Retina (tissue), 1 donor: Measurements from ENCODE around the gene PLIN3.
A peak's percentile ranks its signal among the peaks of the same experiment; 100 is the strongest.
"Not testable (repeated sequence)": the region's sequence is repeated elsewhere in the genome, so short reads cannot be mapped to it uniquely, and the experiment has no call there.

Source experiments
- DNase-seq: peaks from one replicate; pipeline ENCODE4 v3.0.0-alpha.2; 2016

PLIN3 gene

DNA sequence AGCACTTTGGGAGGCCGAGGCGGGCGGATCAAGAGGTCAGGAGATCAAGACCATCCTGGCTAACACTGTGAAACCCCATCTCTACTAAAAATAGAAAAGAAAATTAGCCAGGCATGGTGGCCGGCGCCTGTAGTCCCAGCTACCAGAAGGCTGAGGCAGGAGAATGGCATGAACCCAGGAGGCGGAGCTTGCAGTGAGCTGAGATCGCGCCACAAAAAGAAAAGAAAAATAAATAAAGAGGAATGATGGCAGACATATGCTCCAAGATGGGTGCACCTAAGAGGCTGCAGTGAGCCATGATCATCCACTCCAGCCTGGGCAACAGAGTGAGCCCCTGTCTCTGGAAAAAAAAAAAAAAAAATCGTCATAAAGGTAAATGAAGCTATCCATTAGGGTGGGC lies 21.5 kb downstream of the PLIN3 start:
- not testable (repeated sequence) for DNase-seq

DNA sequence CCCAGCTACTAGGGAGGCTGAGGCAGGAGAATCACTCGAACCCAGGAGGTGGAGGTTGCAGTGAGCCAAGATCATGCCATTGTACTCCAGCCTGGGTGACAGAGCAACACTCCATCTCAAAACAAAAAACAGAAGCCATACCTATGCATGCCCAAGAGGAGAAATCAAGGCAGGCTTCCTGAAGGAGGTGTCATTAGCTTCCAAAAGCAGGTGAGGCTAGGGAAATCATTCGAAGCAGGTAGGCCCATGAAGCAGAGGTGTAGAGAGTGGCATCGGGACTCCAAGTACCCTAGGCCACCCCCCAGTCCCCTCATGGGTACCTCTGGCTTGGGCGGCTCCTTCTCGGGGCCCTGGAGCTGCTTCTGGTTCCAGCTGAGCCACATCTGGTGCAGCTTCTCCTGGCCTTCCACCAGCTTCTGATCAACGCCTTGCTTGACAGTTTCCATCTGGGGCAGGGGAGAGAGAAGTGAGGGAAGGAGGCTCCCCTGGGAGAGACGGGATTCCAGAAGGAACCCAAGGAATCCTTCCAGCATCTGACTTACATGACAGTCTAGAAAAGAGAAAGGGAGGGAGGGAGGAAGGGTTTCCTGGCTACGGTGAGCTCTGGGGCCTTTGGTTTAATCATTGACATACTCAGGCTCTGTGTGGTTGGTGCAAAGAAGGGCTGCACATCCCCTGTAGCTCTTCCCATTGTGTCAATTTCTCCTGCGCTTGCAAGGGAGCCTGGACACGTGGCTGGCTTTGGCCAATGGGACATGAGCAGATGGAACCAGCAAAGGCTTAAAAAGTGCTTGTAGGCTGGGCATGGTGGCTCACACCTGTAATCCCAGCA lies 22.9 kb downstream of the PLIN3 start:
- no peak for DNase-seq

DNA sequence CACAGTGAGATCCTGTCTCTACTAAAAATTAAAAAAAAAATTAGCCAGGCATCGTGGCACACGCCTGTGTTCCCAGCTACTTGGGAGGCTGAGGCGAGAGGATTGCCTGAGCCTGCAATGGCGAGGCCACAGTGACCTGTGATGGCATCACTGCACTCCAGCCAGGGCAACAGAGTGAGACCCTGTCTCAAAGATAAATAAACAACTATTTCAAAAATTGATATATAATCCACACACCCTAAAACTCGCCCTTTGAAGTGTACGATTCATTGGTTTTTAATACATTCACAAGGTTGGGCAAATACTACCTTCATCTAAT lies 23.9 kb downstream of the PLIN3 start:
- no peak for DNase-seq

DNA sequence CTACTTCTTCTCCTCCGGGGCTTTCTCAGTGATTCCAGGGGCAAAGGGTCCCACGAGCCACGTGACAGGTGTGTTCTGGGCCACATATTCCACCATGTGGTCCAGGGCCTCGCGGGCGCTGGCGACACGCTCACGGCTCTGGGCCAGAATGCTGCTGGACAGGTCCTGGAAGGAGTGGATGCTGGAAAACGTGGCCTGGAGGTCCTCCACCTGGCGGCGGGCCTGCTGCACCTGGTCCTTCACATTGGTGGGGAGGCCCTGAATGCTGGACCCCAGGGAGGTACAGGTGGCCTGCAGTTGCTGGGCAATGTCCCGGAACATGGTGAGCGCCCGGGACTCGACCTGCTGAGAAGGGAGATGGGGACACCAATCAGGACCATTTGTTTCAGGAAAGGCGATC lies 28.3 kb downstream of the PLIN3 start:
- no peak for DNase-seq

DNA sequence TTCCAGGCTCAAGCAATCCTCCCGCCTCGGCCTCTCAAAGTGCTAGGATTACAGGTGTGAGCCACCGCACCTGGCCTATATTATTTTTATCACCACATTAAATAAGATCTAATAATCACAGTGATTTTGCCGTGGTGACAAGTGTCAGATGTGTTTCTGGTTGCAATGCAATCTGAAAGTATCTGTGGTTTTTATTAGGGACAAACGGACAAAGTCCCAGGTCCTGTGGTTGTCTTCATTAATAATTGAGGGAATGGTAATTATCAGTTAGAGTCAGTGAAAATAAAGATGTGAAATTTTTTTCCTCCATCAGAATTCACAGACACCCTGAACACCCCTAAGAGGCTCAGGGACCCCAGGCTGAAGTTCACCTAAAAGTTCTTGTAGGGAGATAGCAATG lies 34.7 kb downstream of the PLIN3 start:
- no peak for DNase-seq

DNA sequence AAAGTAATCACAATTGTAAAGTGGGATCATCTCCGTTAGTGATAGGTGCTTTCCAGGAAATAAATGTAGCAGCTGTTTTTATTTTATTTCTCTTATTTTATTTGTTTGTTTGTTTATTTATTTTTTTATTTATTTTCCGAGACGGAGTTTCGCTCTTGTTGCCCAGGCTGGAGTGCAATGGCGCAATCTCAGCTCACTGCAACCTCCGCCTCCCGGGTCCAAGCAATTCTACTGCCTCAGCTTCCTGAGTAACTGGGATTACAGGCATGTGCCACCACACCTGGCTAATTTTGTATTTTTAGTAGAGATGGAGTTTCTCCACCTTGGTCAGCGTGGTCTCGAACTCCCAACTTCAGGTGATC lies 35.5 kb downstream of the PLIN3 start:
- not testable (repeated sequence) for DNase-seq

DNA sequence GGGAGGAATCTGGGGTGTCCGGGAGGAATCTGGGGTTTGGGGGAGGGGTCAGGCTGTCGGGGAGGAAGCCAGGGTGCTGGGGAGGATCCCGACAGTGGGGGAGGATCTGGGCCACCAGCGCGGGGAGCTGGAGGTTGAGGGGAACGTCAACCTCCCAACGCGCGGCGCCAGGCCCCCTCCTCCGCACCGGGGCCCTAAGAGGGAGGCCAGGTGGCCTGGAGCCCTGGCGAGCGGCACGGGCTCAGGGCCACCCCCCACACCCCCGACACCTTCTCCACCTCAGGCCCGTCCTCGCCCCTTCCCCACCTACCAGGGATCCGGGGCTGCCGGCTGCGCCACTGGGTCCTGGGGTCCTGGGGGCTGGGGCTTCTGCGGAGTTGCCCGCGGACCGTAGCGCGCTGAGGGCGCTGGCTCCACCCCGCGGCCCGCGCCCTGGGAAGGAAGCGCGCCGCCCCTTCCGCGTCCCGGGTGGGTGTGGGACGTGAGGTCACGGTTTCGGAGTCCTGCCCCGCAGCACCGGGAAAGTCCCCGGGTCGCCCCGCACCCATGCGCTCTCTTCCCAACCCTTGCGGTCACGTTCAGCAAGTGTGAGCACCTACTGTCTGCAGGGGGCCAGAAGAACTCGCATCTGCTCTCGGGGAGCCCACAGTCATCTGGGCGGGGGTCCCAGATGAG lies 36.0 kb downstream of the PLIN3 start, which contains the start of gene TICAM1:
Gene TICAM1, minus strand, starts transcription at position 409 of the 675 bp plus-strand sequence. CDS start 13,335 bp downstream, outside the sequence.
- DNase-seq, result peak; percentile 62

DNA sequence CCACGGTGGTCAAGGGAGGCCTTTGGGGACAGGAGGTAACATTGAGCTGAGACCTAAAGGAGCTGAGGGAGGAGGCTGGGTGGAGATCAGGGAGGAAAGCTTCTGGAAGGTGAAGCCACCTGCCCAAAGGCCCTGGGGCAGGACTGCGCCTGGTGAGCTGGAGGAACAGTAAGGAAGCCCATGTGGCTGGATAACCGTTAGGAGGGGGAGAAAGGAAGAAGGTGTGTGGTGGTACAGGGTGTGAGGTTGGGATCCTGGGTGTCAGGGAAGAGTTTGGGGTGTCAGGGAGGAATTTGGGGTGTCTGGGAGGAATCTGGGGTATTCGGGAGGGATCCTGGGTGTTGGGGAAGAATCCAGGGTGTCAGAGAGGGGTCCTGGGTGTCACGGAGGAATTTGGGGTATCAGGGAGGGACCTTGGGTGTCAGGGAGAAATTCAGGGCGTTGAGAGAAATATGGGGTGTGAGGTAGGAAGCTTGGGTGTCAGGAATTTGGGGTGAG lies 36.6 kb downstream of the PLIN3 start:
- no peak for DNase-seq

DNA sequence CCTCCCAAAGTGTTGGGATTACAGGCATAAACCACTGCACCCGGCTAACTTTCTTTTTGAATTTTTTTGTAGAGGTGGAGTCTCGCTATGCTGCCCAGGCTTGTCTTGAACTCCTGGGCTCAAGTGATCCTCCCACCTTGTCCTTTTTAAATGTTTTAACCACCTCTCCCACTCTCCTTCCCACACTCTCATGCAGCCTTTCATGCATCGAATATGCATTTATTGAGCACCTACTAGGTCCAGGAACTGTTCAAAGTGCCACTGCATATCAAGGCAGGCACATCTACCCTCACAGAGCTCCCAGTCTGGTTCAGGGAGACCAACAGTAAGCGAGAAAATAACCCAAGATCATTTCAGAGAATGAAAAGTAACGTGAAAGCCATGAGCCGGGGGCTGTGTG lies 37.1 kb downstream of the PLIN3 start:
- DNase-seq, result no peak

DNA sequence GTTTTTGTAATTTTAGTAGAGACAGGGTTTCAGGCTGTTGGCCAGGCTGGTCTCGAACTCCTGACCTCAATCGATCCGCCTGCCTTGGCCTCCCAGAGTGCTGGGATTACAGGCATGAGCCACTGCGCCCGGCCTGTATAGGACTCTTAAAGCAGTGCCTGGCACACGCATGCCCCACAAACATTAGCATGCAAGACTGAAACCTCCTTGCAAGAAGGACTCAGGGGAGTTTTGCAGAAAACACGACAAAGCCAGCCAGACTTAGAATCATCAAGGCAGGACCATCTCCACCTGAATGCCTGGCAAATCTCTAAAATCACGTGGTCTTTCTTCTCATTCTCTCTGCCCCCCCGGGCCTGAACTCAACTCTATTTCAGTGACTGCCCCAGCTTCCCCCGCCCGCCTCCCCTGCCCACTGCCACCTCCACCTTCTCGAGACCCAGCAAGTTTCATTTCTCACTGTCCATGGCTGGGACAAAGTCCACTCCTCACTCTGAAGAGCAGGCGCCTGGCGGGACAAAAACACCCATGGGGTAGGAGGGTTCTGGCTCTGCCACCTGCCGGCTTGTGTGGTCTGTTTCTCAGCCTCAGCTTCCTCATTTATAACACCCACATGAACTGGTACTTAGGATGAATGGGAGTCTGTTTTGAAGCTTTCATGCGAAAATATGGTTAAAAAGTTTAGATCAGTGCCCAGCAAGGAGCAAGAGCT lies 38.3 kb downstream of the PLIN3 start:
- no peak for DNase-seq

DNA sequence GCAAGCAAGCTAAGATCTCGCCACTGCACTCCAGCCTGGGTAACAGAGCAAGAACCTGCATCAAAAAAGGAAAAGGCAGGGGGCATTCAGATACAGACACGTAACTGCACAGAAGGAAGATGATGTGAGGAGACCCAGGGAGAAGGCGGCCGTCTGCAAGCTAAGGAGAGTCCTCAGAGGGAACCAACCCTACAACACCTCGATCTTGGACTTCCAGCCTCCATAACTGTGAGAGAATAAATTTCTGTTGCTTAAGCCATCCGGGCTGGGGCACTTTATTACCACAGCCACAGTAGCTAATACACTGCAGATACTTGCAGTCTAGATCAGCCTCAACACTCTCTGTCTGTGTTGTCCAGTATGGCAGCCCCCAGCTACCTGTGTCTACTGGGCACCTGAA lies 43.9 kb downstream of the PLIN3 start:
- no peak for DNase-seq

DNA sequence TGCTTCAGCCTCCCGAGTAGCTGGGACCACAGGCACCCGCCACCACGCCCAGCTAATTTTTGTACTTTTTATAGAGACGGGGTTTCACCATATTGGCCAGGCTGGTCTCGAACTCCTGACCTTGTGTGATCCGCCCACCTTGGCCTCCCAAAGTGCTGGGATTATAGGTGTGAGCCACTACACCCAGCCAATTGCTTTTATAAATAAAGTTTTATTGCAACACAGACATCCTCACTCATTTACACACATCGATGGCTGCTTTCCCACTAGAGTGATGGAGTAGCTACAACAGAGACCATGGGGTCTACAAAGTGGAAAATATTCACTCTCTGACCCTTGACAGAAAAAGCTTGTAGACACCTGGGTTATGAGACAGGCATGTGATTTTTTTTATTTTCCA lies 45.1 kb downstream of the PLIN3 start:
- not testable (repeated sequence) for DNase-seq

DNA sequence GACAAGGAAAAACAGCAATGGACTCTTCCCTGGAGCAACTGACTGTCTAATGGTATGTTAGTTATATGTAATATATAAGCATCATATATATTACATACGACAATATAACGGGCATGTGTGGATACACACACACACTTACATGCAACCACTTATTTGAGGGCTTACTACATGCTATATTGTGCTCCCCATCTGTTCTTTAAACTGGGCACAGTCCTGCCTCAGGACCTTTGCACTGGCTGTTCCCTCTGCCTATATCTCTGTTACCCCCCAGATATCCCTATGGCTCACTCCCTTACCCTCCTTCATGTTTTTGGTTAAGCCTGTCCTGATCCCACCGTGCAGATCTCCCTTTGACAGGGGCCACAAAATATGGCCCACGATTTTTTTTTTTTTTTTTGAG lies 46.2 kb downstream of the PLIN3 start:
- no peak for DNase-seq

DNA sequence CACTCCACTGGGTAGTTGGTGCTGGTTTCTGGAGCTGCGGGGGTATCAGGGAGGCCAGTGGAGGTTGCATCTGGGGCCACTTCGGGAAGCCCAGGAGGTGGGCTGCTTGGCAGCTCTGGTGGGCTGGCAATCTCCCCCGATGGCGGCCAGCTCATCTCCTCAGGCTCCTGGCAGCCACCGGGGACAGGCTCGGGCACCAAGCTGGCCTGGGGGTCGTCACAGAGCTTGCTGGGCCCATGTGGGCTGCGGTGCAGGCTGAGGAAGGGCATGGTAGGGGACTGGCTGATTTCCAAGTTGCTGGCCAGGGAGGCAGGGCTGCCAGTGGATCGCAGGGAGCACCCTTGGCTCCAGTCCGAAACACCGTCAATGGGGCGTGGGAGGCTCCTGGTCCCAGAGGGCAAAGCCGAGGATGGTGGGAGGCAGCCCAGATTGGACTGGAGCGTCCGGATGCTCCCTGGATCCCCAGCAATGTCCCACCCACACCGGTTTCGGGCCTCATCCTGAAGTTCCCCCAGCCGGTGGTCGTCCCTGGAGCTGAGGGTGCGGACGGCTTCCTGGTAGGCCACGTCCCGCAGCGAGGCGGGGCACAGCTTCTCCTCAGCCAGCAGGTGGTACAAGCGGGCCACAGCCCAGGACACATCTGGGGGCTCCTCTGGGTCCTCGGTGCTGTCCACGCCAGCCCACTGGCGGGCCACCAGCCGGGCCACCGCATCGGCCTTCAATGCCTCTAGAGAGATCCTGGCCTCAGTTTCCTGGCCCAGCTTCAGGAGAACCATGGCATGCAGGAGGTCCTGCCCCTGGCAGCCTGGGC lies 49.8 kb downstream of the PLIN3 start:
- DNase-seq, result no peak

DNA sequence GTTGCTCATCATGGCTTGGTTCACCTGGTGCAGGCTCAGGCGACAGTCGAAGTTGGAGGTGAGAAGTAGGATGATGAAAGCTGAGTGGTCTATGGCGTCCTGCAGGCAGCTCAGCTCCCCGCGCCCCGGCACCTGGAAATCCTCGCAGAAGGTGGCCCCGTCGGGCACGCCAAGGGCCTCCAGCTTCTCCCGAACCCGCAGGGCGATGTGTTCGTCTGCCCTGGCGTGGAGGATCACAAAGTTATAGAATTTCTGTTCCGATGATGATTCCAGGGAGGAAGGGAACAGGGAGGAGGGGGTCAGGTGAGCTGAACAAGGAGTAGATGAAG lies 50.6 kb downstream of the PLIN3 start:
- no peak for DNase-seq

DNA sequence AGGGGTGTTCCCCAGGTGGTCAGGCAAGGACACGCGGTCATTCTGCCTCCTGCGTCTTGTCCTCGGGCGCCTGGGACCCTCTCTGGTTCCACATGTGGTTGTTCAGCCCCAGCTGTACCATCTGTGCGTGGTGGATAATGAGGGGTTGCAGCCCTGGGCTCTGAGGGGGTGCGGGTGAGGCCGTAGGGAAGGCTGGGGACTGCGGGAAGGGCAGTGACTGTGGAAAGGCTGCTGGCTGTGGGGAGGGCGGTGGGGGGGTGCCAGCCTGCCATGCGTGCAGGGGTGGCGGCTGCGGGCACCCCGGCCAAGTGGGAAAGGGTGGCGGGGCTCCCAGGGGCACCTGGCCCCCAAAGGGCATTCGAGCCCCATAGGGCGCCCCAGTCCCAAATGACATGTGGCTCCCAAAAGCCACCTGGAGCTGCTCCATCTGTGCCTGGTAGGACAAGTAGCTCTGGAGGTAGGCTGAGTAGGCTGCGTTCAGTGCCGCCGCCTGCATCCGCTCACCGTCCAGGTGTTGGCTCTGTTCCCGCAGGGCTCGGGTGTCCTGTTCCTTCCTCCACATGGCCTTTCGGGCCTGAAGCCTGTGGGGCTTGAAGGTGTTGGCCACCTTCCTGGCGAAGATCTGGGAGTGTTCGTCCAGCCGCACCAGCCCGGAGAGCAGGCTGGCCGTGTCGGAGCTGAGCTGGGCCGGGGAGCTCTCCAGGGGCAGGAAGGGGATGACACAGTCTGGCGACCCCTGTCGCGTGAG lies 51.1 kb downstream of the PLIN3 start:
- DNase-seq, result no peak

DNA sequence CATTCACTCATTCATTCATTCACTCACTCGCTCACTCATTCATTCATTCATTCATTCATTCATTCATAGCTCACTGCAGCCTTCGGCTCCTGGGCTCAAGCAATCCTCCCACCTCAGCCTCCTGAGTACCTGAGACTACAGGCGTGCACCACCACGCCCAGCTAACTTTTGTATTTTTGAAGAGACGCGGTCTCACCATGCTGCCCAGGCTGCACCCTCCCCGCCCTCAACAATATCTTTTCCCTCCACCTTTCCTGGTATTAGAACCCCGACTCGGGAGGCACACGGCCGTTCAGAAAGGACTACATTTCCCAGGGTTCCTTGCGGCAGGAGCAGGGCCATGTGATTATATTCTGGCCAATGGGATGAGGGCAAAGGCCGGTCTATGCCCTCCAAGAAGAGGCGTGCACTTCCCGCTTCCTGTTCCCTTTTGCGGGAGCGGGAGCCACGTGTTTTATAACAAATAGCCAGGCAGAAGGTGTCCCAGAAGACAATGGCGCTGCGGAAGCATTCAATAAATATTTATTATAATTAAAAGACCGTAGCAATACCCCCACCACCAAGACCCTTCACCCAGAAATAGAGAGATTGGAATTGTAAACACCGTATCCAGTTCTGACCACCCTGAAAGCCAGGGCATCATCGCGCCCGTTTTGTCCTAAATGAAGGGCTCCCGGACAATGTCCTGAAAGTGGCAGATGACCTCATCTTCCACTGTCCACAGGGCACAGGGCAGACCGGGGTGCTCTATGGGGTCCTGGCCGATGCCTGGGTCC lies 51.9 kb downstream of the PLIN3 start:
- DNase-seq, result peak; percentile 86

DNA sequence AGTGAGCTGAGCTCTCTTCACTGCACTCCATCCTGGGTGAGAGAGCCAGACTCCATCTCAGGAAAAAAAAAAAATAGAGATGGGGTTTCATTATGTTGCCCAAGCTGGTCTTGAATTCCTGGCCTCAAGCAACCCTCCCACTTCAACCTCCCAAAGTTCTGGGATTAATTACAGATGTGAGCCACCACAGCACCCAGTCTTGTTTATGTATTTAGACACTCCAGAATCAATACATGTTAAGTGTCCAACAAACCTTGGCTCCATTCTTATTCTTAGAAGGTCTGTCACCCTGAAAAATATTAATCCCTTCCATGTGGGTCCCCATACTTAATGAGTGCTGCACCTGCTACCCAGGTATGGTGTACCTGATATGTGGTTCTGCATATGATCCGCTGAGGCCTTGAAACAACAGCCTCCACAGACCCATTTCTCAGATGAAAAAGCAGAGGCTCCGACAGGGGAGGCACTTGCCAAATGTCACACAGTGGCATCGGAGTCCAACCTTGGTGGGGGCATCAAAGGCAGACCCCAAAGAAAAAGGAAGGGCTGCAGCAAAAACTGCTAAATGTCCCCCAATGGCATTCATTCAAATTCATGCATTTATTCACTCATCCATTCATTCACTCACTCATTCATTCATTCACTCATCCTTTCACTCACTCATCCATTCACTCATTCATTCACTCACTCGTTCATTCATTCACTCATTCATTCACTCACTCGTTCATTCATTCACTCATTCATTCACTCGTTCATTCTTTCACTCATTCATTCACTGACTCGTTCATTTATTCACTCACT lies 52.6 kb downstream of the PLIN3 start:
- DNase-seq, result no peak

DNA sequence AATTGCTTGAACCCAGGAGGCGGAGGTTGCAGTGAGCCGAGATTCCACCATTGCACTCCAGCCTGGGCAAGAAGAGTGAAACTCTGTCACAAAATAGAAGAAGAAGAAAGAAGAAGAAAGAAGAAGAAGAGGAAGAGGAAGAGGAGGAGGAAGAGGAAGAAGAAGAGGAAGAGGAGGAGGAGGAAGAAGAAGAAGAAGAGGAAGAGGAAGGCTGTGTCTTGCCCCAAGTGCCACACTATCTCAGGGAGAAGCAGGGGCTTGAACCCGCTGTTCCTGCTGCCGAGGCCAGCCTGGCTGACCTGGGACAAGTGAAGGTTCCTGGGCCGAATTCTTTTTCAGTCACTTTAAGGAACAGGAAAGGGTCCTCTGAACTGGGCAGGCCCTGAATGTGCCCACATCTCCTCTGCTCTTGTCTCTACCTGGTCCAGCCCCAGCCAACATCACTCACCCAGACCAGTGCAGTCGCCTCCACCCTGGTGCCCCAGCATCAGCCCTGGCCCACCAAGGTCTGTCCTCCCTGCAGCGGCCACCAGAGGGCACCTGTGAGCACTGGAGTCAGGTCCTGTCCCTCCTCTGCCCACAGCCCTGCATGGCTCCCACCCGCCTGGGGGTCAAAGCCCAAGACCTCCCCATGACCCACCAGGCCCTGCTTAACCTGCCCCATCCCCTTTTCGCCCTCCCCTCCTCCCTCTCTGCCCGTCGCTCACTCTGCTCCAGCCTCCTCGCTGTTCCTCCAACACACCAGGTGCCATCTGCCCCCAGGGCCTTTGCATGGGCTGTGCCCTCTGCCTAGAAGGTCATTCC lies 55.9 kb downstream of the PLIN3 start:
- peak; percentile 70 for DNase-seq

DNA sequence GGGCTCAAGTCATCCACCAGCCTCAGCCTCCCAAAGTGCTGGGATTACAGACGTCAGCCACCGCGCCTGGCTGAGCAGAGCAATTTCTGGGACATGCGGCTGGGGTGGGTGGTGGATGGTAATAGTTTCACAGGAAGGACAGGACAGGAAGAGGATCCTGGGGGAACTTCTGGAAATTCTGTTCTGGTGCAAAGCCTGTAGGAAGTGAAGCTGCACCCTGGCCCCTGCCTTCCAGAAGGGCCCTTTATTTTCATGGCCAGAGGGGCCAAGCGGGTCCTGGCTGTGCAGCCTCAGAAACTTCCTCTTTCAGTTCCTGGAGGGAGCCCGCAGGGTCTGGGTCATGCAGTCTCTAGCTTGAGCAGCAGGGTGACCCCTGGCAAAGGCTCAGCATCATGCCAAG lies 60.3 kb downstream of the PLIN3 start:
- DNase-seq, result no peak
